ENCODE results near the gene CACNA1H.

- TF ChIP-seq POLR2A (IDR thresholded peaks at IDR 0.05) (no peak), CTCF (IDR thresholded peaks at IDR 0.05) (no peak)
These were observed 25.8 kb upstream of the CACNA1H start for GRCh38 chr16:1127101-1127500.

Data from testis (tissue), 2 donors.